Measurements from ENCODE around the gene PPA1.

DNA sequence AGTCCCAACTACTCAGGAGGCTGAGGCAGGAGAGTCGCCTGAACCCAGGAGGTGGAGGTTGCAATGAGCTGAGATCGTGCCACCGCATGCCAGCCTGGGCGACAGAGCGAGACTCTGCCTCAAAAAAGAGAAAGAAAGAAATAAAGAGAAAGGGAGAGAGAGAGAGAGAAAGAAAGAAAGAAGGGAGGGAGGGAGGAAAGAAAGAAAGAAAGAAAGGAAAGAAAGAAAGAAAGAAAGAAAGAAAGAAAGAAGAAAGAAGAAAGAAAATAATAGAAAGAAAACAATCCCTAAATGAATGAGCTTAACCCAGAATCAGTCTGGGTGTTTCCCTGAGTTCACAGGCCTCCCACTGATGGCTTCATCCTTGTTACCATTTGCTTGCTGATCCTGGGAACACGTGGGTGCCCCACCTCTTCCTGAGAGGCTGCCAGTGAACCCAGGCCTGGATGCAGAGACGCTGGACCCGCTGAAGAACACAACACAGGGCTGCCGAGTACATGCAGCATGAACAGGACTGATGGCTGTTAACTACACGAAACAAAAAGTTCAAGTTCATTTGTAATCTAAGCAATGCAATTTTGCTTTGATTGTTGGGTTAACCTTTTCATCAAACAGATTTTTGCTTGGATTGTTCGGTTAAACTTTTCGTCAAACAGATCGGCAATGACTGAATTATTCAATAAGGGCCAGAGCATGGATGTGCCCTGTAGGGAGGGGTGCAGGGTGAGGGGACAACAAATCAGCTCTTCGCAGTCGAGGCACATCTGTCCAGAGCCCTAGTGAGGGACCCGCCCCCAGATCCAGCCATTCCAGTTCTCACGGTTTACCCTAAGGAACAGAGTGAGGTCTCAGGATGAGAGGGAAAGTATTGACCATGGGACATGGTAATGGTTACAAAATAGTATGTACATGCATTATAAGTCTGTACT is 39.0 kb upstream of the PPA1 start:
- TF ChIP-seq, protein P1, sequence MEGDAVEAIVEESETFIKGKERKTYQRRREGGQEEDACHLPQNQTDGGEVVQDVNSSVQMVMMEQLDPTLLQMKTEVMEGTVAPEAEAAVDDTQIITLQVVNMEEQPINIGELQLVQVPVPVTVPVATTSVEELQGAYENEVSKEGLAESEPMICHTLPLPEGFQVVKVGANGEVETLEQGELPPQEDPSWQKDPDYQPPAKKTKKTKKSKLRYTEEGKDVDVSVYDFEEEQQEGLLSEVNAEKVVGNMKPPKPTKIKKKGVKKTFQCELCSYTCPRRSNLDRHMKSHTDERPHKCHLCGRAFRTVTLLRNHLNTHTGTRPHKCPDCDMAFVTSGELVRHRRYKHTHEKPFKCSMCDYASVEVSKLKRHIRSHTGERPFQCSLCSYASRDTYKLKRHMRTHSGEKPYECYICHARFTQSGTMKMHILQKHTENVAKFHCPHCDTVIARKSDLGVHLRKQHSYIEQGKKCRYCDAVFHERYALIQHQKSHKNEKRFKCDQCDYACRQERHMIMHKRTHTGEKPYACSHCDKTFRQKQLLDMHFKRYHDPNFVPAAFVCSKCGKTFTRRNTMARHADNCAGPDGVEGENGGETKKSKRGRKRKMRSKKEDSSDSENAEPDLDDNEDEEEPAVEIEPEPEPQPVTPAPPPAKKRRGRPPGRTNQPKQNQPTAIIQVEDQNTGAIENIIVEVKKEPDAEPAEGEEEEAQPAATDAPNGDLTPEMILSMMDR (IDR thresholded peaks at IDR 0.05) = no peak
- TF ChIP-seq POLR2A (IDR thresholded peaks at IDR 0.05) = no peak
